ENCODE measurements around the gene COL24A1.

Gene COL24A1

DNA sequence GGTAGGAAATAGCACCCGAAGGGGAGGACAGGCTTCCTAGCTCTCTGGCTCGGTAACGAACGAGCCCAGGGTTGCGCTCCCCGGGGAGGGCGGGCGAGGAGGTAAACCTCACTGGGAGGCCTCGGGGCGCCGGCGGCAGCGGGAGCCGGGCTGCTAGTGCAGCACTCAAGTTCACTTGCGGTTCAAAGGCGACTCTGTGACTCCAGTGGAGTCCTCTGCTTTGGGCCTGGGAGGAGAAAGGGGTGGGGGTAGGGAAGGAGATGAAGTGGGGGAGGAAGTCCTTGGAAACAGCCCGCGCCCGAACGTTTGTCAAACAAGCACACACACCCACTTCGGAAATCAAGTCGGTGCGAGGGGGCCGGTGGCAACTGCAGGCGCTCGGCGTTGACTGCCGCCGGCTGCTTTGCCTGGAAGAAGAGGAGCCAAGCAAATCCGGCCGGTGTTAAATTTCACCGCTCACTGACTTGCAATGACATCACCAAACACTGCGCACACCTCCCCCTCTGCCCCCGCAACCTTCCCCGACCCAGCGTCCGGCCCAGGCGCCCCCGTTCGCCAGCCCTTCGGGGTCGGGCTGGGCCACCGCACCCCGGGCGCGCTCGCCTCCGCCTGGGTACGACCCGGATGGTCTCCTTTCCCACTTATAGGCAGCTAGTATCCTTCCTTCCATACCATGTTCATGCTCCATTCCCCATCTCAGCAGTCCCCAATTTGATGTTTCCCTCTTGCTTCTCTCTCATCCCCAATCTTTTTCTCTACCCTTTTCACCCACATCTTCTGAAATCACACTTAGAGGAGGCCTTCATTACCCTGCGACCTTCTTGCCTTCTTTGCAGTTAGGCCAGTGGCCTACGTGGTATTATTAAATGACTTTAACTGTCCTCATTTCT is at the start of gene COL24A1:
COL24A1 (minus strand) TSS at position 207 of the 890 bp plus-strand sequence. CDS start 376 bp downstream, outside the sequence.
- peak; percentile 23 for DNase-seq

DNA sequence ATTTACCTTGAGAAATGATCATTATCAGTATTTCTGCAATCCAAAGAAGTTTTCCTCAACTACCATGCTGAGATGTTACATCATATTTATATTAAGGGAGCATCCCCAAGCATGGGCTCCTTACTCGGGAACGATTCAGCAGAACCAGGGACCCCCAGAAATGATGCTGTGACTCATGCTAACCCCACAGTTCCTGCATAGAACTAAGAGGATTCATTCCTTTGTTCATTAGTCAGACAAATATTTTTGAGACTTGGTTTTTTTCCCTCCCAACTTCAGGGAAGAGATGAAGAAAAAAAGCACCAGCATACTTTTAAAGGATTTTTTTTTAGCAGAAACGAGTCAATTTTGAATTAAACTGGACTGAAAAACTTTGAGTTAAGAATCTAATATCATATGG is 49.2 kb upstream of the COL24A1 start:
- no peak for DNase-seq

DNA sequence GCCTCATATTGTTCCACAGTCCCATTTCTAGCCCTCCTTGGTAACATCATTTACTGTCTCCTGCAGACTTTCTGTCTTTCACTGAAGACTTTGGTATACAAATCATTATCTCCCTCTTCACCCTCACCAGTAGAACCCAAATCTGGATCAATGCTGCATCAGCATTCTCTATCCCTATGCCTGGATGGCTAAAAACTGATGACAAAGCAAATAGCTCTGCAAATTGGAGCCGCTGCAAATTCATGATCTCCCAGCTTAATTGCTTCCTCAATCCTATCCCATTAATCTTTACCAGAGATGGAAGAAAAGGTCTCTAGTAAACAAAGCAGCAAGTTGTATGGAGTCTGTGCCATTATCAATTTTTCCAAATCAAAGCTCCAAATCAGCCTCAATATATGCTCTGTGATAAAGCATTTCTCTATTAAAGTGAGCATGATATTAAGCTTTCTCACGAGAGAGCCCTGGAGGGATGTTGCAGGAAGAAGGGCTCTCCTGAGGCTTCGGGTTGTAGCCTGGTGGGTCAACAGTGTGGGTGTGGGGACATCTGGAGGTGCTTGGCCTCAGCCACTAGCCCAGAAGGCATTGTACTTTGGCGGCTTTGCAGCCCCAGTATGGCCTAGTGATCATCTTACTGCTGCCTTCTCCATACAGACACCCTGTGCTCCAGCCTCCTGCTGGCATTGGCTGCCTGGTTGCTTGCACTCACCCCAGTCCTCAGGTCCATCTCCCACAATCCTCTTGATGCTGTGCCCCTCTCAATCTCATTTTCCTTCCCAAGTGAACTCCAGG is 46.2 kb upstream of the COL24A1 start:
- no peak for DNase-seq

DNA sequence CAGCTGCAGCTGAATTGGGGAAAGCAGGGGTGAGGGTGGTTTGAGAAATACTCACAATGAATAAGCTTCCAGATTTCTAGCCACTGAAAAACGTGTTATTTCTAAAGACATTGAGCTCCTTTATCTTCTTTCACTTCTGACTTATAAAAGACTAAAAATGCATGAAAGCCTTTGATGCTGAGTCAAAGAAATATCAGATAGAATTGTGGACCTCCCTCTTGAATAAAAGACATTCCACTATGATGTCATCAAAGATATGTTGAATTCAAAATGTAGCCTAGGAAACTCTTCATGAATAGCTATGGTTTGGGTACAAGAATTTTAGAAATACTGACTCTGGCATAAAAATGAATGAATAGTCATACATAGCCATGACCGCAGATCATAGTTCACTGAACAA is 44.7 kb upstream of the COL24A1 start:
- DNase-seq: no peak

DNA sequence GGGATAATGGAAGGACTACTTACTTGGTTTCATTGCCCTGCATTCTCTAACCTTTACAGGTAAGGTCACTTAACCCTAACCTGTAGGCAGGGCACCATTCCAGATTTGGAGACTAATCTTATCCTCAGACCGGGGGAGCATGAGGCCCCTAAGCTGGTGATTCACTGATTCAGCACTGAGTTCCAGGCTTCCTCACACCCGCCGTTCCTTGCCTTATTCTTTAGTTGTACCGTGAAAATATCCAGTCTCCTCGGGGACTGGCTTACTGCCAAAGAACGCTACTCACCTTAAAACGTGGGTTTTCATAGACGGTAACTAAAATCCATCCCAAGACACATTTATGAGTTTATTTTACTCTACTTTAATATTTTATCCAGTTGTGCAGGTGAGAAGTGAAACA is 44.3 kb upstream of the COL24A1 start:
- no peak for DNase-seq

DNA sequence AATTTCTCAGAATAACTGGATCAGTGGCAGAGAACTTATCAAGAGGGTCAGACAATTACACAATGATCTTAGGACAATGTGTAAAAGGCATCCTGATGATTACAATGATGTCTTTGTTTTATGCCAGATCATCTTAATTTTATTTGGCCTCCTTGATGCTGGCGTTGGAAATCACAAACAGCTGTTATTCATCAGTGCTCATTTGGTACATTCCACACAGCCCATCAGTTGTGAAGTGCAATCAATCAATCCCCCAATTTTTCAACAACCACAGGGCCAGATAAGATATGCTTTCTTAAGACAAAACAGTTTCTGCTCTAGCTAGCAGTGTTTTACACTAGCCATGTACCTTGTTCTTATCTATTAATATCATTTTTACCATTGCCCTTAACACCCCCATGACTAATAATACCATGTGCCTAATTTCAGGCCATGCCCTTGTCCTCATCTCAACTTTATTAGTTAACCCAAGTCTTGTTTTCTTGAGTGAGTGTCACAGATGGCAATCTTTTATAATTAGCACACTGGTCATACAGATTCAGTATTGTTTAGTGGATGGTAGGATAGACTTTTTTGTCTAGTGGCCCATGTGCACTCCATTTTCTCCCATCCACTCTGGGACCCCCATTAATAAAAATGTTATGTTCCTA is 40.8 kb upstream of the COL24A1 start:
- peak; percentile 49 for DNase-seq

DNA sequence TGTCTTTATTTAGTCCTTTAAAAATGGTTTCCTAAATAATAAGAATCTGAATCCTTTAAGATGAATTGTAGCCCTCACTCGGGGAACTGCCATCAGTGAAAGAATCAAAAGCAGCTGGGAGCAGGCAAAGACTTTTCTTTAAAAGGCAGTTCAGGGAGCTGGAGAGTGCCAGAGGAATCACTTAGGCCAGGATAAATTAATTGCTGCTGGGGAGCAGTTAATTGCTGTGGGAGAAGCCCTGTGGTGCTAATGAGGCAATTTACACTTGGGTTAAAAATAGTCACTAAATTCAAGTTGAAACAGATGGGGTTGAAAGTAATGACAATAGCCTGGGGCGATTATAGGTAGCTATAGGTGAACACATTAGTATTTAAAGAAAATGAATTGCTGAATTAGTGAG is 38.7 kb upstream of the COL24A1 start:
- peak; percentile 75 for DNase-seq

DNA sequence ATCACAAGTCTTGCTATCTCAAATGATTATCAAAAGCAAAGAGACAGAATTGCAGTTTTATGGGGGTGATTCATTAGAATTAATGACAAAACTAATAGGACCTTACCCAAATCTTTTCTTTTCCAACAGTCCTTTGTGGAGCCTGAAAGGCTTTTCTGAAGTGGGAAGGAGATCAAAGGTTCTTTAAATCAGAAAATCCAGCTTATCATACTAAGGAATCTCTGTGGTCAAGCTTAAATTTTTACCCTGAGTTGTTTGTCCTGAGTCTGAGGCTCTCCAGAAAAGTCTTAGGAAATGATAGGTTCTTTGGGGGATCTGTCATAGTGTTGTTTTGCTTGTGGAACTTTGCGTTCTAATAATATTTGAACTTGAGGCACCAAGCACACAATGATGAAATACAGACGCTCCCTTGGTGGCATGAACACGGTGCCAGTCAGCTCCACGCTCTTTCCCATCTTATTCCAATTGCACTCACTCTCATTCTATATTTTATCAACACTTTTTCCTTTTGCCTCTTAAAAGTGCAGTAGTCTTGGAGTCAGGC is 38.0 kb upstream of the COL24A1 start:
- DNase-seq: no peak

DNA sequence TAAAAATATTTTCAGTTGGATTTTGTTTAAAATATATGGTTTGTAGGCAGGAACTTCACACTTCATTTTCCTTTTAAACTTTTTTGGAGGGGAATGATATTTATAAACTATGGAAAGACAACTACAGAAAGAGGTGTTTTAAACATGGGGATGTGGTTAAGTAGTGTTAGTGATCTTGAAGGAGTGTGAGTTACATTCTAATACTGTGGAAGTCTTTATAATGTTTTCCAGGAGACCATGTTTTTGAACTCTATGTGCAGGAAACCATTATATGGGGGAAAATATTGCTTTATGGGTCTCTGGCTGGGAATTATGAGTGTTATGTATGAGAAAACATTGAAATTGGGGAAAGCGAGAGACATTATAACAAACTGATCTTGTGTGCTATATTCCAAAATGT is 35.8 kb upstream of the COL24A1 start:
- no peak for DNase-seq

DNA sequence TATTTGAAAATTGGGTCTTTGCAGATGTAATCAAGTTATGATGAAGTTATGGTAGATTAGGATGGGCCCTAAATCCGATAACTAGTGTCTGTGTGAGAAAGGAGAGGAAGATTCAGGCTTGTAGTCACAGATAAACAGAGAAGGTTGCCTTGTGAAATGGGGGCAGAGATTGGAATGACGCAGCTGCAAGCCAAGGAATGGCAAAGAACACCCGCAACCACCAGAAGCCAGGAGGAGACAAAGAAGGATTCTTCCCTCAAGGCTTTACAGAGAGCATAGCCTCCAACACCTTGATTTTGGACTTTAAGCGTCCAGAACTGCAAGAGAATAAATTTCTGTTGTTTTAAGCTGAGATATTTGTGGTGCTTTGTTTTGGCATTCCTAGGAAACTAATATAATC is 35.4 kb upstream of the COL24A1 start:
- DNase-seq: no peak

DNA sequence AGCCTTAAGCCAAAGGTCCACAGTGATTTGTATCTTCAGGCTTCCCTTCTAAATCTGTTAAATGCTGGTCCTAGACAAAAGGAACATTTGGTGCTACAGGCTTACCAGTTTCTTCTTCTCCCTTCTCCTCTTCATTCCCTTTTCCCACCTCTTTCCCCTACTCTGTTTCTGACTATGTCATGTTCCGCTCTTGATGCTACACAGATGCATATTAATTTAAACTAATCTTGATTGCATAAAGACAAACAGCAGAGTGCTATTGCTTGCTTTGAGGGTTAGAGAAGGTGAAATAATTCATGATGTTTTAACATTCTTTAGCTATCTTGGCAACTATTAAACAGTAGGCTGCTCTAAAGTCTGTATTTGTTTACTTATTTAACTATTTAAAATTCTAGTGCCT is 34.3 kb upstream of the COL24A1 start:
- DNase-seq: no peak

DNA sequence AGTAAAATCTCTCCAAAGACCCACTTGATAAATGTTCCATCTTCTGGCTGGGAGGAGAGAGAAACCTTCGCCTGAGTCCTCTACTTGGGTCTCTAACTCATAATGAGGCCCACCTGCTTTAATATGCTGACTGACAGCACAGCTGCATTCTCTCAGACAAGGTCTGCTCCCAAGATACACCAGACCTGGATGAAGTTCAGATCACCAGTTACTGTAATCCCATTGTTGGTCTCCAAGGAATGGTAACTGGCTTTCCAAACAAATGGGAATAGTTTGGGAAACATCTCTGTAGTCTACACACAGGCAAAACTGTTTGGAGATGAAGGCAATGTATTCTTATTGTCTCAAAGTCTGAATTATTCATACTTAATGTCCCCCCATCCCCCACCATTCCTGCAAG is 27.9 kb upstream of the COL24A1 start:
- no peak for DNase-seq

DNA sequence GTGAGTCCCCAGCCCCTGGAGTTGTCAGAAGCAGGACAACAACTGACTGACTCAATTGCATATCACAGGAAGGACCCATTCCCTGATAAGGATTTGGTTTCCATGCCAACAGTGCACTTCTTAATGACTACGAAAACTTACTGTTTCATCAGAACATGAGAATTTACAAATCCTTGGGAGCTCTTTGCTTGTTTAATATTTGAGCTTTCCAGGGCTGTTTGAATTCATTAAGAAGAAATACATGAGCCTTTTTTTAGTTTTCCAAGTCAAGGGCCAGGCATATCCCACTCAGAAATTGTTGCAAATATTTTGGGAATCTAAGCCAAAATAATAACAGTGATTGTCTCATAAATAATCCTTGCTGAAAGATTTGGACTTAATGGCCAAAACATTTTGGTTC is 27.2 kb upstream of the COL24A1 start:
- no peak for DNase-seq

DNA sequence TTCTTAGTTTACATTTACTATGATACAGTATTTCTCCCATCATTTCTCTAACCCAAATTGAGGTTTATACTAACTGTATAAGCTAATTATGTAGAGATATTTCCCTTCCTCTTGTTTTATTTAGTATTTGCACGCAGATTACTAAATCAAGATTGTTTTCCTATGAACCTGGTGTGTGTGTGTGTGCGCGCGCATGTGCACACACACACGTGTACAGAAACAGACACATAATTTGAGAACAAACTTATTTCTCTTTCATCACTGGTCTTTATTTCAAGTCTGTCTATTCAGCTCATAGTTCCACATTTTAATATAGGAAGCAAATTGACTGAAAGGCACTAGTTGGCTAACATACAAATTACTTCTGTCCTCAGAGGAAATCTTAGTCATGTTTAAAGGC is 19.7 kb upstream of the COL24A1 start:
- DNase-seq: no peak

DNA sequence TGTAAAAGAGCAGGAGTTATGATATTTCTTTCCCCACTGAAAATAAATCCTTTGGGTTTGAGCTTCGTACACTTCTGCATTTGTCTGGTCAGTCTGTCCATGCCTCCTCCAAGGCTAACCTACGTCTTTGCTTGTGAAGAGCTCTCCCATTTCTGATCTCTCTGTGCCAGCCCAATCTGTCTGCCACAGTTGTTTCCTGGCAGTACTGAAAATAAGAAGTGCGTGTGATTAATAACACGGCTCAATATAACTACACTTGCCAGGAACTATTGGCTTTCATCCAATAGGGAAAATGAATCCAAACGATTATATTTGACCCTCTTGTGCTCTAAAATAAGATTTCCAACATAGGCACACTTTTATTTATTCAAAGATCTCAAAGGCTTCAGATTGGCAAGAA is 19.2 kb upstream of the COL24A1 start:
- no peak for DNase-seq

DNA sequence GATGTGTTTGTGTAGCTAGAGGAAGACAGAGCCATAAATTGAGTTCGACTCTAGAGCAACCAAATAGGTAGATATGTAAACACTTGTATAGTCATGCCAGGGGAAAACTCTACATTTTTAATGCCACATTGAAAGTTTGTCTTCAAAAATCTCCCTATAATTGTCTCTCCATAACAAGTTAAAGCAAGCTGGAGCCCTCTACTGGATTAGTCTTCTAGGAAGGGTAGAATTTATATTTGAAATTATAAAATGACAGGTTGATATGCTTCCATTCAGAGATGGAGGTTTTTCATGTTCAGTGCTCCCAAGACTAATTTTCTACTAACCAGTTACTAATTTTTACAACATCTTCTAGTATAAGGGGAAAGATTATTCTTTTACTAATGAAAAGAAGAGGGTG is 13.1 kb upstream of the COL24A1 start:
- no peak for DNase-seq

DNA sequence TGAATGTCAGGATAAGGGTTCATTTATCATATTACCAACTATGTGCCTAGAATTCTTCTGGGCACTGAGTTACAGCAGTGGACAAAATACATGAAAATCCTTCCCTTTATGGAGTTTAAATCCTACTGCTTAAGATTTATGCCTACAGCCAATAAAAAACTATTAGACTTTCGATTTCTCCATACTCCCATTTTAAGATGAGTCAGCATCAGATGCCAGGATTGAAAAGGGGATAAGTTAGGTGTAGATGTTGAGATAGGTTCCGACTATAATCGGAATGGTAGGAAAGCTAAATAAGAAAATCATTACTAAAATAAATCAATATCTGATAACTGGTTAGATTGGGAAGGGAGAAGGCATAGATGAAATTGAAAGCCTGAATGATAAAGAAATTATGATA is 3.2 kb upstream of the COL24A1 start:
- no peak for DNase-seq

DNA sequence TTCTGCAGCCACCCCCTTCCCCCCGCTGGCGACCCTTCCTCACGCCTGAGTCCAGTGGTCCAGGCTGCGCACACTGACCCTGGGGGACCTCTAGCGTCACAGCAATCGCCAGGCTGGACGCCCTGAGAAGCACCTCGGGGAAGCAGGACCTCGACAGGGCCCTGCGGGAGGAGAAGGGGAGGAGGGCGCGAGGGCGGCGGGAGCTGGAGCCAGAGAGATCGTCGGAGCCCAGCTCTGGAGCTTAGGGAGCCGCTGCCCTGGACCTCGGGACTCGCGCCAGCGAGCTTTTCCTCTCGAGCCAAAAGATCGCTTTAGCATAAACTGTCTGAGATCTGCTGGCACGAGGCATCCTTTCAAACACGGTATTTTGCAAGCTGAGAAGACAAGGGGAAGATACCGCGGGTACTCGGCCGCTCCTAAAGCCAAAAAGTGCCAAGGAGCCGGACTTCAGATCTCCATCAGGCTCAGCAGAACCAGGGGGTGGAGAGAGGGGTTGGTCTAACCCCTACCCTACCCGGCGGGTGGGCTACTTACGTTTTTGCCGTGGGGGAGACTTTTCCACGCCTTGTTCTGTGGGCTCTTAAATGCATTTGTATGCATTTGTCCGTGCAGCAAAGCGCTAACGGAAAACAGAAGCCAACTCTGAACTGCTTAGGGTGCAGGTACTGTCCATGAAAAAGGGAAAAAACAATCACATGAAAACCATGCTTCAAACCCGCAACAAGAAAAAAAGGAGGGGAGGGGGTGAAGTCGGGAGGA is 586 bp downstream of the COL24A1 start:
- DNase-seq: peak; percentile 3

DNA sequence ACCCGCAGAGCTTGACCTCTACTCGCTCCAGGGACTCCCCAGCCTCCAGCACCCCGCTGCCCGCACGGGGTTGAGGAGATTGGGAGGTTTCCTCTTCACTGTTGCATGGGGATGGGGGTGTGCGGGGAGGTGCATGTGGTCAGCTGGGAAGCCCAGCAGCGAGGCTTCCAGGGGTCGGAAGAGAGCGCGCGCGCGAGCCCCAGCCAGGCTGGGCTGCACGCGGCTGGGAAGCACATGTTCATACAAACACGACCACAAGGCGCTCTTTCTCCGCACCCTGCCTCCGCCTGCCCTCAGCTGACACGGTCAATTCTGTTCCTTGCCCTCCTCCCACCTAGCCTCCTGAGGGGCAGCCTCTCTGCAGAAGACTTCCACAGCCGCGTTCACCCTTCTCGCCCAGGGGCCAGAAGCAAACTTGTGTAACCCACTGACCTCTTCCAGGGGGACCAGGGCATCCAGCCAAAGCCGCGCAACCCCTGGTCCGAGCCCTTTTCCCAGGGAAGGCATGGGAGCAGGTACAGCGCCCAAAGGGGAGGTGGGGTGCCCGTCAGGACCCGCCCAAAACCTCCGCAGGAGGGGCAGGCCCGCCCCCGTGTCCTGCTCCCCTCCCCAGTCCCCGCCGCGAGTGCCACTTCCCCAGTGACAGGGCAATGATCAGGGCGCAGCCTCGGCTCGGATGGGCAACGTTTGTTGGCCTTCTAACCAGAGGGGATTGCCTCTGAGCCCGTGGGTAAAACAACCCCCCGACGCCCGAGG is 1.3 kb downstream of the COL24A1 start:
- no peak for DNase-seq

DNA sequence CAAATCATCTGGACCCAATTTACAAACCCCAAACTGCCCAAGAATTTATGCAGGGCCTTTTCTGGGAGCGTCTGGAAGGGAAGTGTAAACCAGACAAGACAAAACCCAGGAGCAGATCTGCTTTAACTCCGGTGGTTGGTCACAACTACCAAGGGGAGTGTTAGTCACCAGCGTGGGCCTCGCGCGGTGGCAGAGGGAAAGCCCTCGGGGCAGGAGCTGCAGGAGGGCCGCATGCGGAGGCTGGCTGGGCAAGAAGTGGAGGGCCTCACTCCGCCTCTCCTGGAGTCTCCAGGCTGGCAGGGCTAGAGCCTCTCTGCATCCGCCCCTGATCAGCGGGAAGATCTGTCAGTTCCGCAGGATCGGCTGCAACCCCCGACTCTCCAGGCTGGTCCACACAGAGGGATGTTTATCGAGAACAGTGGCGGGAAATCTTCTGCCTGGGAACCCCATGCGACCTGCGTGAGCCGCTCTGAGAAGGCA is 2.0 kb downstream of the COL24A1 start:
- no peak for DNase-seq

DNA sequence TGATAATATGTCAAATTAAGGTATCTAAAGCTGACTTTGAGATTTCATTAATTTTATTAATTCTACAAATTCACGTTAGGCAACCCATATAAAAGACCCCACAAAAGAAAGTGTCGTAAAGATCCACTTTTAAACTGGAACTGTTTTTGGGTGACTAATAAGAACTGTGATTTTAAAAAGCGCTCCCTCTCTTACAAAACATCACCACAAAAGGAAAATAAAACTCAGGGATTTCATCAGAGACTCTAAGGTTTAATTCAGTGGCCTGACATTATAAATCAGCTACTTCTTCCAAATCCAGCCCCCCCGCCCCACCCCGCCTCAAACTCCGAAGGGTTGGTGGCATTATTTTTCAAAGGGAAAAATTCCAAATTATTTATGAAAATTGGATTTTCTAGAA is 2.7 kb downstream of the COL24A1 start:
- DNase-seq: no peak

DNA sequence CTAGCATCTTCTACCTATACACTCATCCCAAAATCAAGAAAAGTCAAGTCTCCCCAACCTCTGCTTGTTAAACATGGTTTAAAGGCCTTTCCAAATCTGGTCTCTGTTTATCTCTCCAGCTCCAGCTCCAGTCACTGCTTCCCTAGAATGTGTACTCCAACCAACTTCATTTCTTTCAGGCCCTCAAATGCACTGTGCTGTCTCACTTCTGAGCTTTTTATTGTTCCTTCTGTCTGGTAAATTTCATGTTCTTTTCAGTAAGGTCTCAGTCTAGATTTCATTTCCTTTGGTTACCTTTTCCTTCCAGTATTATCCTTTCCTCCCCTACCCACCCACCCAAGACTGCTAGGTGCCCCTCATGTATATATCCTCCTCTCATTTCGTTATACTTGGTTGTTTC is 3.7 kb downstream of the COL24A1 start:
- DNase-seq: no peak
